Liver (tissue), 10 donors: Measurements from ENCODE around the gene OGFOD3. TPM values are rescaled to one million over a fixed set of nuclear protein-coding genes. Genes with fewer than 3 reads are reported as not detected.

Experiments
- DNase-seq: peaks from one replicate; pipeline ENCODE4 v3.0.0-alpha.2; 2017; ENCODE audit warnings: low spot score
- H3K27ac ChIP-seq, 2 donors: one replicate each; pipeline ENCODE4 v1.7.0; 2013; ENCODE audit warnings: inconsistent platforms in 2 of 2, low read length in 2 of 2, control low read depth in 1 of 2, low read depth in 1 of 2, mild to moderate bottlenecking in 1 of 2
- H3K27me3 ChIP-seq, 4 donors: one replicate each; pipeline versions ENCODE4 v1.6.1 to v1.7.0; 2013; ENCODE audit warnings: low read length in 3 of 4, inconsistent platforms in 1 of 4, mild to moderate bottlenecking in 1 of 4, moderate library complexity in 1 of 4; ENCODE audit not compliant: control insufficient read depth in 4 of 4, insufficient read depth in 4 of 4
- H3K36me3 ChIP-seq, 4 donors: one replicate each; pipeline versions ENCODE4 v1.6.1 to v1.7.0; 2013; ENCODE audit warnings: low read length in 3 of 4, mild to moderate bottlenecking in 3 of 4, low read depth in 1 of 4, moderate library complexity in 1 of 4; ENCODE audit not compliant: control insufficient read depth in 4 of 4, insufficient read depth in 3 of 4
- H3K4me1 ChIP-seq, 4 donors: one replicate each; pipeline versions ENCODE4 v1.6.1 to v1.7.0; 2013; ENCODE audit warnings: low read length in 3 of 4, mild to moderate bottlenecking in 3 of 4, moderate library complexity in 1 of 4; ENCODE audit not compliant: control insufficient read depth in 4 of 4, insufficient read depth in 4 of 4
- H3K4me3 ChIP-seq, 3 donors: one replicate each; pipeline versions ENCODE4 v1.6.1 to v1.7.0; 2013; ENCODE audit warnings: low read length in 3 of 3, control low read depth in 1 of 3, low read depth in 1 of 3, mild to moderate bottlenecking in 1 of 3
- H3K9ac ChIP-seq, 2 donors: one replicate each; pipeline ENCODE4 v1.7.0; 2013; ENCODE audit warnings: low read length in 2 of 2, mild to moderate bottlenecking in 2 of 2, moderate library complexity in 2 of 2, control low read depth in 1 of 2, low read depth in 1 of 2
- H3K9me3 ChIP-seq, 4 donors: one replicate each; pipeline versions ENCODE4 v1.6.1 to v1.7.0; 2013; ENCODE audit warnings: low read length in 3 of 4; ENCODE audit not compliant: control insufficient read depth in 4 of 4
- ATF3 ChIP-seq: IDR thresholded peaks from 2 replicates; pipeline ENCODE4 v1.6.1; 2016; ENCODE audit warnings: antibody characterized with exemption
- CTCF ChIP-seq: fragments of 150-350 bp; IDR thresholded peaks from 2 replicates; pipeline ENCODE4 v1.5.1; 2017; ENCODE audit warnings: improper control_type of control experiment, low read depth, low read length; ENCODE audit not compliant: missing input control
- HNF4A ChIP-seq, 2 donors: conservative IDR thresholded peaks; 2 replicates each; pipeline ENCODE4 v1.6.1; 2016; ENCODE audit warnings: antibody characterized with exemption in 2 of 2, mild to moderate bottlenecking in 2 of 2
- HNF4G ChIP-seq: IDR thresholded peaks from 2 replicates; pipeline ENCODE4 v1.6.1; 2016; ENCODE audit warnings: antibody characterized with exemption
- JUND ChIP-seq, 2 donors: IDR thresholded peaks; 2 replicates each; pipeline ENCODE4 v1.6.1; 2016; ENCODE audit warnings: antibody characterized with exemption in 2 of 2
- MAX ChIP-seq: IDR thresholded peaks from 2 replicates; pipeline ENCODE4 v1.6.1; 2016; ENCODE audit warnings: antibody characterized with exemption
- REST ChIP-seq: IDR thresholded peaks from 2 replicates; pipeline ENCODE4 v1.6.1; 2016; ENCODE audit warnings: antibody characterized with exemption, mild to moderate bottlenecking
- SP1 ChIP-seq: IDR thresholded peaks from 2 replicates; pipeline ENCODE4 v1.6.1; 2018; ENCODE audit warnings: antibody characterized with exemption, mild to moderate bottlenecking
- TAF1 ChIP-seq: conservative IDR thresholded peaks from 2 replicates; pipeline ENCODE4 v1.6.1; 2016; ENCODE audit warnings: antibody characterized with exemption, mild to moderate bottlenecking
- YY1 ChIP-seq: IDR thresholded peaks from 2 replicates; pipeline ENCODE4 v1.6.1; 2016; ENCODE audit warnings: antibody characterized with exemption, mild to moderate bottlenecking
- ZBTB33 ChIP-seq: IDR thresholded peaks from 2 replicates; pipeline ENCODE4 v1.6.1; 2016; ENCODE audit warnings: antibody characterized with exemption
- WGBS: extraction: QIAGEN DNeasy Blood & Tissue Kit; methylation state at CpG from one replicate; pipeline ENCODE4 v1.1.7; 2013; 5-methylcytosine and 5-hydroxymethylcytosine counted together
- polyA plus RNA-seq, 2 donors: library from polyadenylated mRNA; stranded (reverse) in 1 of 2; unstranded in 1 of 2; fragments of 200-250 nt in 1 of 2; fragments of >200 nt in 1 of 2; fragmentation: Nextera tagmentation in 1 of 2; extraction: Ambion mirVana in 1 of 2; gene quantifications; one replicate each; pipeline versions ENCODE4 v1.2.1 to v1.2.3, GENCODE V29; 2013 to 2015
- small RNA-seq: library from RNA; depleted of rRNA; stranded (forward); fragments of <200 nt; gene quantifications from one replicate; pipeline ENCODE3, GENCODE V24; 2014
- total RNA-seq, 2 donors: library from RNA; depleted of rRNA; stranded (reverse); fragments of >200 nt; gene quantifications; one replicate each; pipeline ENCODE4 v1.2.3, GENCODE V29; 2014
- donor health status: healthy.
- donor health status: healthy.
- donor health status: healthy.
- donor health status: healthy.
- donor health status: healthy.

Gene OGFOD3
- total and polyA plus RNA-seq, 4 donors, result 15.0 to 23.2 (median 18.5) TPM

- H3K9me3 ChIP-seq, result no peaks in the 10 kb centered on the region
- no peak overlapping the region for H3K4me3 ChIP-seq
- no peak overlapping the region for H3K27ac ChIP-seq
- peaks cover 0 to 8% (median 4%) of the 10 kb centered on the region in 4 donors for H3K4me1 ChIP-seq
- WGBS, result 85% methylated on average over 28 of the region's 28 CpGs
- H3K27me3 ChIP-seq, result no peaks in the 10 kb centered on the region
- H3K36me3 ChIP-seq, result no peaks in the 10 kb centered on the region
- H3K9ac ChIP-seq, result no peak overlapping the region
- DNase-seq, result no peak
- TF ChIP-seq YY1 (no peak), HNF4A (conservative IDR thresholded peaks at IDR 0.05) (no peak), ATF3 (no peak), JUND (IDR thresholded peaks at IDR 0.05) (no peak), MAX (no peak), SP1 (no peak), REST (no peak), TAF1 (no peak), CTCF (no peak)
Observed at GRCh38 chr17:82342361-82343079, 75.9 kb downstream of the OGFOD3 start.

- no peak overlapping the region for H3K27ac ChIP-seq
- H3K9me3 ChIP-seq, result no peaks in the 10 kb centered on the region
- no peak overlapping the region for H3K4me3 ChIP-seq
- H3K4me1 ChIP-seq, result peaks cover 0 to 10% (median 6%) of the 10 kb centered on the region in 4 donors
- no peaks in the 10 kb centered on the region for H3K27me3 ChIP-seq
- no peak for TF ChIP-seq JUND (IDR thresholded peaks at IDR 0.05)
- no peak for TF ChIP-seq ZBTB33
- no peak for TF ChIP-seq MAX
- no peak for TF ChIP-seq HNF4G
- WGBS, result 58% methylated on average over 10 of the region's 10 CpGs
- no peak for DNase-seq
- H3K36me3 ChIP-seq, result no peaks in the 10 kb centered on the region
- H3K9ac ChIP-seq, result no peak overlapping the region
Observed at GRCh38 chr17:82339634-82340580, 78.5 kb downstream of the OGFOD3 start.

Small RNA genes within 50 kb of the gene (small RNA-seq; reads per million reads assigned to genes)
- gene RF00019, result not detected

Other genes with a start within 250 kb of the OGFOD3 start
- 10 to 100 TPM in 1 of 2 donors, 1 to 10 TPM in 1; 5.4 to 13.6 TPM for gene CCDC57, start 205.7 kb downstream of the OGFOD3 start, total RNA-seq
- gene CCDC57, start 205.7 kb downstream of the OGFOD3 start, polyA plus RNA-seq, result 10 to 100 TPM in 1 of 2 donors, 1 to 10 TPM in 1; 9.8 to 19.1 TPM
- gene SLC16A3, start 189.5 kb downstream of the OGFOD3 start, total RNA-seq, result 10 to 100 TPM in 1 of 2 donors, 1 to 10 TPM in 1; 9.2 to 10.5 TPM
- gene SLC16A3, start 189.5 kb downstream of the OGFOD3 start, polyA plus RNA-seq, result 1 to 10 TPM; 1.1 to 8.4 TPM
- gene CSNK1D, start 144.9 kb downstream of the OGFOD3 start, total RNA-seq, result 10 to 100 TPM; 22.0 to 49.0 TPM
- 10 to 100 TPM; 29.0 to 39.3 TPM for gene CSNK1D, start 144.9 kb downstream of the OGFOD3 start, polyA plus RNA-seq
- 1 to 10 TPM; 1.4 to 1.5 TPM for gene CD7, start 101.0 kb downstream of the OGFOD3 start, total RNA-seq
- 1 to 10 TPM; 1.0 to 1.4 TPM for gene CD7, start 101.0 kb downstream of the OGFOD3 start, polyA plus RNA-seq
- 10 to 100 TPM in 1 of 2 donors, 1 to 10 TPM in 1; 3.6 to 14.2 TPM for gene SECTM1, start 84.8 kb downstream of the OGFOD3 start, total RNA-seq
- gene SECTM1, start 84.8 kb downstream of the OGFOD3 start, polyA plus RNA-seq, result 1 to 10 TPM; 1.3 to 5.7 TPM
- under 1 TPM in 1 of 2 donors, not detected in 1; 0.14 TPM for gene TEX19, start 59.3 kb downstream of the OGFOD3 start, total RNA-seq
- gene TEX19, start 59.3 kb downstream of the OGFOD3 start, polyA plus RNA-seq, result not detected
- not detected for gene UTS2R, start 46.8 kb downstream of the OGFOD3 start, total RNA-seq
- gene UTS2R, start 46.8 kb downstream of the OGFOD3 start, polyA plus RNA-seq, result not detected
- 10 to 100 TPM in 1 of 2 donors, 1 to 10 TPM in 1; 9.7 to 19.9 TPM for gene HEXD, start 239 bp downstream of the OGFOD3 start, total RNA-seq
- gene HEXD, start 239 bp downstream of the OGFOD3 start, polyA plus RNA-seq, result 10 to 100 TPM in 1 of 2 donors, 1 to 10 TPM in 1; 5.6 to 14.7 TPM
- 10 to 100 TPM; 25.9 to 44.0 TPM for gene CYBC1, start 32.2 kb upstream of the OGFOD3 start, total RNA-seq
- gene CYBC1, start 32.2 kb upstream of the OGFOD3 start, polyA plus RNA-seq, result 10 to 100 TPM; 23.2 to 45.6 TPM
- 10 to 100 TPM; 24.8 to 87.5 TPM for gene NARF, start 40.2 kb upstream of the OGFOD3 start, total RNA-seq
- 10 to 100 TPM; 19.8 to 27.6 TPM for gene NARF, start 40.2 kb upstream of the OGFOD3 start, polyA plus RNA-seq
- 10 to 100 TPM; 13.4 to 16.2 TPM for gene FOXK2, start 101.1 kb upstream of the OGFOD3 start, total RNA-seq
- gene FOXK2, start 101.1 kb upstream of the OGFOD3 start, polyA plus RNA-seq, result 1 to 10 TPM; 3.1 to 8.3 TPM
- 10 to 100 TPM; 28.2 to 40.9 TPM for gene WDR45B, start 229.9 kb upstream of the OGFOD3 start, total RNA-seq
- gene WDR45B, start 229.9 kb upstream of the OGFOD3 start, polyA plus RNA-seq, result 10 to 100 TPM; 25.4 to 30.2 TPM